IMR-90 (cell line): Measurements from ENCODE around the gene COX6B1. TPM values are rescaled to one million over a fixed set of nuclear protein-coding genes. Genes with fewer than 3 reads are reported as not detected.

ENCODE experiments used
- ATAC-seq: fragments of 200-7000 bp; cut with Tn5 transposase; 2 replicates; pipeline ENCODE4 v1.9.1; 2020; ENCODE audit warnings: low read depth, mild to moderate bottlenecking, moderate library complexity
- BruUV-seq: library from RNA; stranded (reverse); fragments of 400-500 nt; replicated peaks from 2 replicates; lab custom pipeline; 2021; lab: Mats Ljungman, UMichigan
- CTCF ChIA-PET: fragments of 300-600 bp; formaldehyde crosslinking; extraction: SDS; loops from one replicate; lab custom pipeline; 2021; ENCODE audit warnings: antibody characterized with exemption; lab: Yijun Ruan, JAX
- POLR2A ChIA-PET: fragments of 300-600 bp; sonication (Branson Sonifier 250); formaldehyde crosslinking; loops from one replicate; lab custom pipeline; 2022; ENCODE audit warnings: antibody characterized with exemption; ENCODE audit not compliant: unreplicated experiment; lab: Charles Lee
- DNase-seq: peaks from one replicate; pipeline ENCODE4 v3.0.0; 2013
- H2AFZ ChIP-seq: replicated peaks from 2 replicates; pipeline ENCODE3; 2013; ENCODE audit warnings: low read length, mild to moderate bottlenecking; ENCODE audit not compliant: poor library complexity
- H2AK5ac ChIP-seq: 2 replicates; pipeline ENCODE4 v1.6.1; 2013; ENCODE audit warnings: low read depth, low read length, inconsistent platforms
- H2AK9ac ChIP-seq: replicated peaks from 2 replicates; pipeline ENCODE3; 2013; ENCODE audit warnings: mild to moderate bottlenecking, low read depth, low read length, moderate library complexity; ENCODE audit not compliant: poor library complexity
- H2BK120ac ChIP-seq: 2 replicates; pipeline ENCODE4 v1.6.1; 2013; ENCODE audit warnings: low read depth, low read length, inconsistent platforms
- H2BK15ac ChIP-seq: 3 replicates; pipeline ENCODE4 v1.6.1; 2013; ENCODE audit warnings: low read depth, low read length, inconsistent platforms
- H2BK20ac ChIP-seq: 2 replicates; pipeline ENCODE4 v1.6.1; 2013; ENCODE audit warnings: low read depth, mild to moderate bottlenecking, inconsistent platforms, low read length, moderate library complexity
- H2BK5ac ChIP-seq: 2 replicates; pipeline ENCODE4 v1.6.1; 2013; ENCODE audit warnings: mild to moderate bottlenecking, low read depth, low read length, inconsistent platforms; ENCODE audit not compliant: poor library complexity, severe bottlenecking
- H3K14ac ChIP-seq: replicated peaks from 2 replicates; pipeline ENCODE4 v1.6.1; 2013; ENCODE audit warnings: low read depth, low read length, inconsistent platforms
- H3K18ac ChIP-seq: 2 replicates; pipeline ENCODE4 v1.6.1; 2013; ENCODE audit warnings: low read depth, low read length, control low read depth
- H3K23ac ChIP-seq: 2 replicates; pipeline ENCODE4 v1.6.1; 2013; ENCODE audit warnings: low read depth, low read length, inconsistent platforms
- H3K27ac ChIP-seq: 2 replicates; pipeline ENCODE4 v1.5.1; 2013; ENCODE audit warnings: mild to moderate bottlenecking, control low read depth, low read length; ENCODE audit not compliant: insufficient read depth
- H3K27me3 ChIP-seq: 2 replicates; pipeline ENCODE4 v1.6.1; 2013; ENCODE audit warnings: low read length; ENCODE audit not compliant: control insufficient read depth, insufficient read depth
- H3K36me3 ChIP-seq: 2 replicates; pipeline ENCODE4 v1.6.1; 2013; ENCODE audit warnings: low read length, mixed read lengths; ENCODE audit not compliant: control insufficient read depth, insufficient read depth
- H3K4ac ChIP-seq: 2 replicates; pipeline ENCODE4 v1.6.1; 2013; ENCODE audit warnings: low read depth, low read length, inconsistent platforms
- H3K4me1 ChIP-seq: 2 replicates; pipeline ENCODE4 v1.6.1; 2013; ENCODE audit warnings: low read length, mixed read lengths; ENCODE audit not compliant: control insufficient read depth, insufficient read depth
- H3K4me2 ChIP-seq: 2 replicates; pipeline ENCODE4 v1.6.1; 2013; ENCODE audit warnings: low read depth, mild to moderate bottlenecking, control low read depth, low read length, moderate library complexity
- H3K4me3 ChIP-seq: 2 replicates; pipeline ENCODE4 v1.5.1; 2013; ENCODE audit warnings: low read depth, mild to moderate bottlenecking, control low read depth, low read length, moderate library complexity; ENCODE audit not compliant: insufficient read depth
- H3K56ac ChIP-seq: 2 replicates; pipeline ENCODE4 v1.6.1; 2013; ENCODE audit warnings: low read length, inconsistent platforms; ENCODE audit not compliant: insufficient read depth; ENCODE audit errors: extremely low read depth
- H3K79me1 ChIP-seq, 2 experiments: 2 replicates each; pipeline ENCODE4 v1.6.1; 2013; ENCODE audit warnings: low read length in 2 of 2, inconsistent platforms in 1 of 2, low read depth in 1 of 2
- H3K9ac ChIP-seq: 2 replicates; pipeline ENCODE4 v1.6.1; 2013; ENCODE audit warnings: low read depth, low read length, control low read depth
- H3K9me1 ChIP-seq: 2 replicates; pipeline ENCODE4 v1.6.1; 2013; ENCODE audit warnings: low read length, inconsistent platforms; ENCODE audit not compliant: insufficient read depth
- H3K9me3 ChIP-seq: 2 replicates; pipeline ENCODE4 v1.6.1; 2013; ENCODE audit warnings: low read length; ENCODE audit not compliant: control insufficient read depth, insufficient read depth
- H4K20me1 ChIP-seq: 2 replicates; pipeline ENCODE4 v1.6.1; 2013; ENCODE audit warnings: low read length, inconsistent platforms; ENCODE audit not compliant: insufficient read depth
- H4K5ac ChIP-seq: 2 replicates; pipeline ENCODE4 v1.6.1; 2013; ENCODE audit warnings: mild to moderate bottlenecking, low read depth, low read length, control low read depth
- H4K8ac ChIP-seq, 2 experiments: 2 replicates each; pipeline ENCODE4 v1.6.1; 2013; ENCODE audit warnings: low read depth in 2 of 2, low read length in 2 of 2, control low read depth in 1 of 2, inconsistent platforms in 1 of 2
- H4K91ac ChIP-seq: 2 replicates; pipeline ENCODE4 v1.6.1; 2013; ENCODE audit warnings: low read depth, low read length, inconsistent platforms; ENCODE audit not compliant: insufficient read depth
- CEBPB ChIP-seq: IDR thresholded peaks from 2 replicates; pipeline ENCODE4 v1.6.1; 2012; ENCODE audit warnings: low read depth, low read length, improper control_type of control experiment
- CHD1 ChIP-seq: IDR thresholded peaks from 2 replicates; pipeline ENCODE4 v1.6.1; 2012; ENCODE audit warnings: low read depth, low read length, improper control_type of control experiment
- CTCF ChIP-seq: conservative IDR thresholded peaks from 2 replicates; pipeline ENCODE4 v1.5.1; 2012; ENCODE audit warnings: mild to moderate bottlenecking, low read depth, low read length, improper control_type of control experiment
- ELK1 ChIP-seq: fragments of 150-350 bp; IDR thresholded peaks from 2 replicates; pipeline ENCODE4 v1.6.1; 2016; ENCODE audit warnings: low read depth, mild to moderate bottlenecking, low read length, moderate library complexity, borderline replicate concordance
- FOS ChIP-seq: fragments of 150-350 bp; IDR thresholded peaks from 2 replicates; pipeline ENCODE4 v1.6.1; 2016; ENCODE audit warnings: low read depth, low read length
- MAFK ChIP-seq: IDR thresholded peaks from 2 replicates; pipeline ENCODE4 v1.6.1; 2012; ENCODE audit warnings: low read depth, low read length, improper control_type of control experiment
- MAZ ChIP-seq: IDR thresholded peaks from 2 replicates; pipeline ENCODE4 v1.6.1; 2012; ENCODE audit warnings: low read depth, mild to moderate bottlenecking, low read length, improper control_type of control experiment, moderate library complexity, borderline replicate concordance
- MXI1 ChIP-seq: IDR thresholded peaks from 2 replicates; pipeline ENCODE4 v1.6.1; 2012; ENCODE audit warnings: low read depth, mild to moderate bottlenecking, low read length, moderate library complexity, borderline replicate concordance
- NFE2L2 ChIP-seq: fragments of 150-350 bp; IDR thresholded peaks from 2 replicates; pipeline ENCODE4 v1.6.1; 2016; ENCODE audit warnings: low read depth, mild to moderate bottlenecking, low read length
- RCOR1 ChIP-seq: IDR thresholded peaks from 2 replicates; pipeline ENCODE4 v1.6.1; 2012; ENCODE audit warnings: mild to moderate bottlenecking, low read length, improper control_type of control experiment; ENCODE audit not compliant: insufficient replicate concordance
- RFX5 ChIP-seq: IDR thresholded peaks from 2 replicates; pipeline ENCODE4 v1.8.0; 2012; ENCODE audit warnings: low read depth, mild to moderate bottlenecking, low read length, moderate library complexity
- SMC3 ChIP-seq: fragments of 150-350 bp; IDR thresholded peaks from 2 replicates; pipeline ENCODE4 v1.6.1; 2016; ENCODE audit warnings: low read depth, mild to moderate bottlenecking, antibody characterized with exemption, low read length, moderate library complexity
- USF2 ChIP-seq: fragments of 150-350 bp; IDR thresholded peaks from 2 replicates; pipeline ENCODE4 v1.6.1; 2017; ENCODE audit warnings: mild to moderate bottlenecking, antibody characterized with exemption, low read length, low read depth
- WGBS, 2 experiments: methylation state at CpG; one replicate each; pipeline versions ENCODE4 v1.1.5 to v1.1.7; 2013; ENCODE audit warnings: missing lambda C conversion rate in 2 of 2; ENCODE audit not compliant: insufficient read length in 1 of 2; ENCODE audit errors: extremely low coverage in 2 of 2; 5-methylcytosine and 5-hydroxymethylcytosine counted together
- dilution Hi-C: fragments of 300-500 bp; cut with HindIII; formaldehyde crosslinking; loops from one replicate; pipeline ENCODE4 v1.14.3; 2018; ENCODE audit warnings: low sequenced_read_pairs; ENCODE audit not compliant: unreplicated experiment
- in situ Hi-C: fragments of 300-500 bp; cut with MboI; formaldehyde crosslinking; loops from 3 replicates; pipeline ENCODE4 v1.14.3; 2019; ENCODE audit warnings: low sequenced_read_pairs, inconsistent platforms, mixed read lengths
- intact Hi-C: fragments of 100-400 bp; cut with micrococcal nuclease; formaldehyde crosslinking; loops from 2 replicates; pipeline ENCODE4 v1.10.0; 2022
- polyA plus RNA-seq, 3 experiments: library from polyadenylated mRNA; depleted of rRNA; stranded (reverse); fragments of >200 nt; gene quantifications; 2 replicates each; pipeline ENCODE4 v1.2.3, GENCODE V29; 2012; ENCODE audit warnings: low replicate concordance in 1 of 3
- total RNA-seq: library from RNA; depleted of rRNA; stranded (reverse); fragments of >200 nt; gene quantifications from 2 replicates; pipeline ENCODE4 v1.2.3, GENCODE V29; 2012

The COX6B1 gene
- total and polyA plus RNA-seq, 2 of the 4 experiments (the other 2 are of a cell fraction), result 914 to 983 TPM

- Histone ChIP-seq H3K14ac (no peak overlapping the region), H3K9me3 (no peaks in the 10 kb centered on the region), H3K27me3 (0 out of 2 replicates have a peak, but pooled peaks cover 2% of the 10 kb centered on the region), H3K4me3 (no peak overlapping the region), H3K9me1 (no peaks in the 10 kb centered on the region), H2BK120ac (no peak overlapping the region), H3K4me1 (no peaks in the 10 kb centered on the region), H4K20me1 (no peaks in the 10 kb centered on the region), H3K18ac (no peak overlapping the region), H3K79me1 (no peaks in the 10 kb centered on the region), H2BK15ac (no peak overlapping the region), H3K56ac (no peak overlapping the region), H3K23ac (no peak overlapping the region), H3K4ac (no peak overlapping the region), H4K5ac (no peak overlapping the region), H2AK9ac (no peak overlapping the region), H2BK20ac (no peak overlapping the region), H3K36me3 (no peaks in the 10 kb centered on the region), H3K9ac (no peak overlapping the region), H4K91ac (no peak overlapping the region), H2AFZ (no peak overlapping the region), H3K4me2 (no peak overlapping the region), H2BK5ac (no peak overlapping the region), H4K8ac (no peak overlapping the region), H2AK5ac (no peak overlapping the region), H3K27ac (no peak overlapping the region)
- intact Hi-C loops (no loop called here), in situ Hi-C loops (no loop called here), dilution Hi-C loops (no loop called here)
- no TSS peak for BruUV-seq
- WGBS, 2 experiments, result no CpG with 5 or more reads among the region's 3 CpGs
- no peak for TF ChIP-seq NFE2L2
- TF ChIP-seq CHD1, result no peak
- no peak for TF ChIP-seq MAZ
- TF ChIP-seq SMC3, result no peak
- no peak for TF ChIP-seq ELK1
- TF ChIP-seq RFX5, result no peak
- TF ChIP-seq CEBPB, result no peak
- no peak for TF ChIP-seq USF2
- TF ChIP-seq MXI1, result no peak
- no peak for TF ChIP-seq RCOR1
- TF ChIP-seq MAFK, result no peak
- TF ChIP-seq FOS, result no peak
- no peak for TF ChIP-seq CTCF
- ChIA-PET CTCF (no interaction called here), POLR2A (no interaction called here)
- DNase-seq (no peak), ATAC-seq (no peak)
Measured at GRCh38 chr19:35601971-35602370, 46.2 kb upstream of the COX6B1 start.
